K562 (cell line): Measurements from ENCODE around the gene STAT4. TPM values are rescaled to one million over a fixed set of nuclear protein-coding genes. Genes with fewer than 3 reads are reported as not detected.
A peak's percentile ranks its signal among the peaks of the same experiment; 100 is the strongest.

Experiments used
- CHD2 ChIP-seq: IDR thresholded peaks from 2 replicates; pipeline ENCODE4 v1.6.1; 2011; ENCODE audit warnings: low read depth, low read length
- HDAC1 ChIP-seq, 2 experiments: fragments of 450-650 bp; IDR thresholded peaks; 2 replicates each; pipeline ENCODE4 v1.6.1; 2016 to 2017; ENCODE audit warnings: inconsistent platforms in 1 of 2, mild to moderate bottlenecking in 1 of 2, moderate library complexity in 1 of 2
- JUND ChIP-seq, 2 experiments: IDR thresholded peaks; 2 replicates in 1 of 2; 3 replicates in 1 of 2; pipeline ENCODE4 v1.6.1; 2011; ENCODE audit warnings: borderline replicate concordance in 2 of 2, low read depth in 2 of 2, low read length in 2 of 2, improper control_type of control experiment in 1 of 2, missing biosample characterization in 1 of 2, missing genetic modification characterization in 1 of 2, missing genetic modification reagents in 1 of 2
- MAX ChIP-seq: sonication (generic); formaldehyde crosslinking; IDR thresholded peaks from 2 replicates; pipeline ENCODE4 v1.9.0; 2022; ENCODE audit warnings: mild to moderate bottlenecking, missing genetic modification reagents
- MAZ ChIP-seq, 2 experiments: fragments of 450-650 bp in 1 of 2; sonication (generic) in 1 of 2; formaldehyde crosslinking; IDR thresholded peaks in 1 of 2; conservative IDR thresholded peaks in 1 of 2; 2 replicates each; pipeline versions ENCODE4 v1.4.0 to v1.5.0; 2020; ENCODE audit warnings: mild to moderate bottlenecking in 1 of 2, missing genetic modification reagents in 1 of 2
- MNT ChIP-seq, 2 experiments: fragments of 450-650 bp; conservative IDR thresholded peaks; 2 replicates each; pipeline ENCODE4 v1.6.1; 2017; ENCODE audit warnings: mild to moderate bottlenecking in 2 of 2, moderate library complexity in 2 of 2
- POLR2H ChIP-seq: IDR thresholded peaks from 2 replicates; pipeline ENCODE4 v1.6.1; 2016; ENCODE audit warnings: missing genetic modification characterization, low read depth, mild to moderate bottlenecking, control low read depth, missing compliant biosample characterization, moderate library complexity
- SIN3B ChIP-seq: fragments of 450-650 bp; IDR thresholded peaks from 2 replicates; pipeline ENCODE4 v1.6.1; 2017; ENCODE audit warnings: low read depth, mild to moderate bottlenecking, moderate library complexity
- TBL1XR1 ChIP-seq, 2 experiments: IDR thresholded peaks; 2 replicates each; pipeline ENCODE4 v1.6.1; 2012; ENCODE audit warnings: improper control_type of control experiment in 2 of 2, low read length in 2 of 2, mild to moderate bottlenecking in 1 of 2
- TEAD4 ChIP-seq, 2 experiments: sonication (generic) in 1 of 2; formaldehyde crosslinking in 1 of 2; IDR thresholded peaks; 2 replicates each; pipeline versions ENCODE4 v1.6.1 to v1.8.0; 2012 to 2022; ENCODE audit warnings: borderline replicate concordance in 1 of 2, inconsistent platforms in 1 of 2, low read length in 1 of 2, mild to moderate bottlenecking in 1 of 2, missing genetic modification reagents in 1 of 2
- YY1 ChIP-seq, 3 experiments: IDR thresholded peaks; 2 replicates each; pipeline ENCODE4 v1.6.1; 2011; ENCODE audit warnings: low read length in 2 of 3, mild to moderate bottlenecking in 2 of 3, moderate library complexity in 2 of 3, borderline replicate concordance in 1 of 3, control low read depth in 1 of 3, low read depth in 1 of 3; ENCODE audit not compliant: insufficient read depth in 3 of 3, insufficient replicate concordance in 2 of 3, control insufficient read depth in 1 of 3, insufficient read length in 1 of 3; ENCODE audit errors: extremely low read depth in 1 of 3
- ZFX ChIP-seq: sonication (generic); formaldehyde crosslinking; IDR thresholded peaks from 2 replicates; pipeline ENCODE4 v1.8.0; 2022; ENCODE audit warnings: mild to moderate bottlenecking, missing genetic modification reagents, moderate library complexity
- ZNF766 ChIP-seq: fragments of 200-800 bp; sonication (Bioruptor generic); conservative IDR thresholded peaks from 2 replicates; pipeline ENCODE4 v1.6.1; 2016; ENCODE audit warnings: missing genetic modification characterization, missing compliant biosample characterization
- polyA plus RNA-seq, 8 experiments: library from polyadenylated mRNA; depleted of rRNA in 4 of 8; stranded (reverse) in 5 of 8; unstranded in 3 of 8; fragments of >200 nt; fragmentation: Nextera tagmentation in 2 of 8; fragmentation: Illumina TruSeq in 1 of 8; extraction: Ambion mirVana in 2 of 8; extraction: Trizol in 1 of 8; gene quantifications; 2 replicates each; pipeline versions ENCODE4 v1.2.1 to v1.2.3, GENCODE V29; 2011 to 2014; ENCODE audit warnings: inconsistent platforms in 1 of 8, missing spikeins in 1 of 8
- total RNA-seq, 7 experiments: library from RNA; depleted of rRNA in 6 of 7; stranded (reverse); fragments of >200 nt in 6 of 7; fragmentation: Illumina TruSeq in 2 of 7; extraction: Trizol in 2 of 7; gene quantifications; 2 replicates each; pipeline versions ENCODE4 v1.2.1 to v1.2.3, GENCODE V29; 2011 to 2021; ENCODE audit warnings: low replicate concordance in 1 of 7
- TF ChIP-seq, protein P1 (sequence below): sonication (generic); formaldehyde crosslinking; IDR thresholded peaks from 2 replicates; pipeline ENCODE4 v1.8.0; 2022; ENCODE audit warnings: mild to moderate bottlenecking, missing genetic modification reagents
- TF ChIP-seq, protein P2 (sequence below): fragments of 250-450 bp; sonication (Bioruptor Pico); IDR thresholded peaks from 2 replicates; pipeline ENCODE4 v1.4.0; 2020; ENCODE audit warnings: mild to moderate bottlenecking

STAT4 gene
- total and polyA plus RNA-seq, 9 of the 15 experiments (the other 6 are each of a cell fraction or from before 2014, with no cell fraction given): 0.01 to 0.06 (median 0.03) TPM; not detected in 6

GRCh38 chr2:191013932-191014652, 136.7 kb downstream of the STAT4 start, which contains the start of gene STAT1 (continued):
- TF ChIP-seq, protein P1, sequence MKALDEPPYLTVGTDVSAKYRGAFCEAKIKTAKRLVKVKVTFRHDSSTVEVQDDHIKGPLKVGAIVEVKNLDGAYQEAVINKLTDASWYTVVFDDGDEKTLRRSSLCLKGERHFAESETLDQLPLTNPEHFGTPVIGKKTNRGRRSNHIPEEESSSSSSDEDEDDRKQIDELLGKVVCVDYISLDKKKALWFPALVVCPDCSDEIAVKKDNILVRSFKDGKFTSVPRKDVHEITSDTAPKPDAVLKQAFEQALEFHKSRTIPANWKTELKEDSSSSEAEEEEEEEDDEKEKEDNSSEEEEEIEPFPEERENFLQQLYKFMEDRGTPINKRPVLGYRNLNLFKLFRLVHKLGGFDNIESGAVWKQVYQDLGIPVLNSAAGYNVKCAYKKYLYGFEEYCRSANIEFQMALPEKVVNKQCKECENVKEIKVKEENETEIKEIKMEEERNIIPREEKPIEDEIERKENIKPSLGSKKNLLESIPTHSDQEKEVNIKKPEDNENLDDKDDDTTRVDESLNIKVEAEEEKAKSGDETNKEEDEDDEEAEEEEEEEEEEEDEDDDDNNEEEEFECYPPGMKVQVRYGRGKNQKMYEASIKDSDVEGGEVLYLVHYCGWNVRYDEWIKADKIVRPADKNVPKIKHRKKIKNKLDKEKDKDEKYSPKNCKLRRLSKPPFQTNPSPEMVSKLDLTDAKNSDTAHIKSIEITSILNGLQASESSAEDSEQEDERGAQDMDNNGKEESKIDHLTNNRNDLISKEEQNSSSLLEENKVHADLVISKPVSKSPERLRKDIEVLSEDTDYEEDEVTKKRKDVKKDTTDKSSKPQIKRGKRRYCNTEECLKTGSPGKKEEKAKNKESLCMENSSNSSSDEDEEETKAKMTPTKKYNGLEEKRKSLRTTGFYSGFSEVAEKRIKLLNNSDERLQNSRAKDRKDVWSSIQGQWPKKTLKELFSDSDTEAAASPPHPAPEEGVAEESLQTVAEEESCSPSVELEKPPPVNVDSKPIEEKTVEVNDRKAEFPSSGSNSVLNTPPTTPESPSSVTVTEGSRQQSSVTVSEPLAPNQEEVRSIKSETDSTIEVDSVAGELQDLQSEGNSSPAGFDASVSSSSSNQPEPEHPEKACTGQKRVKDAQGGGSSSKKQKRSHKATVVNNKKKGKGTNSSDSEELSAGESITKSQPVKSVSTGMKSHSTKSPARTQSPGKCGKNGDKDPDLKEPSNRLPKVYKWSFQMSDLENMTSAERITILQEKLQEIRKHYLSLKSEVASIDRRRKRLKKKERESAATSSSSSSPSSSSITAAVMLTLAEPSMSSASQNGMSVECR (CRISPR knock-in tag): peak; percentile 74; the same call in 1 of the 2 replicates
- peak; percentile 49; the same call in 1 of the 2 replicates for TF ChIP-seq CHD2
- TF ChIP-seq YY1 (IDR thresholded peaks at IDR 0.05; ENCODE audit: borderline replicate concordance in 1 of 3, control insufficient read depth in 1 of 3, extremely low read depth in 1 of 3, insufficient read depth in 3 of 3, insufficient read length in 1 of 3, insufficient replicate concordance in 2 of 3, low read depth in 1 of 3, low read length in 2 of 3): peak in 1 of 3 experiments; percentile 45
- 0 out of 4 replicates have a peak, but pooled peaks of 1 of the 2 experiments have one; percentile 29 for TF ChIP-seq TBL1XR1 (IDR thresholded peaks at IDR 0.05; ENCODE audit: low read length in 2 of 2)
- peak; percentile 92 for TF ChIP-seq MAX (CRISPR knock-in tag)
- TF ChIP-seq, protein P2, sequence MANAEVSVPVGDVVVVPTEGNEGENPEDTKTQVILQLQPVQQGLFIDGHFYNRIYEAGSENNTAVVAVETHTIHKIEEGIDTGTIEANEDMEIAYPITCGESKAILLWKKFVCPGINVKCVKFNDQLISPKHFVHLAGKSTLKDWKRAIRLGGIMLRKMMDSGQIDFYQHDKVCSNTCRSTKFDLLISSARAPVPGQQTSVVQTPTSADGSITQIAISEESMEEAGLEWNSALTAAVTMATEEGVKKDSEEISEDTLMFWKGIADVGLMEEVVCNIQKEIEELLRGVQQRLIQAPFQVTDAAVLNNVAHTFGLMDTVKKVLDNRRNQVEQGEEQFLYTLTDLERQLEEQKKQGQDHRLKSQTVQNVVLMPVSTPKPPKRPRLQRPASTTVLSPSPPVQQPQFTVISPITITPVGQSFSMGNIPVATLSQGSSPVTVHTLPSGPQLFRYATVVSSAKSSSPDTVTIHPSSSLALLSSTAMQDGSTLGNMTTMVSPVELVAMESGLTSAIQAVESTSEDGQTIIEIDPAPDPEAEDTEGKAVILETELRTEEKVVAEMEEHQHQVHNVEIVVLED (CRISPR knock-in tag): peak; percentile 83
- peak; percentile 40; the same call in 1 of the 2 replicates for TF ChIP-seq ZFX (CRISPR knock-in tag)
- peak; percentile 45 for TF ChIP-seq TEAD4 (IDR thresholded peaks at IDR 0.05; ENCODE audit: low read length)
- TF ChIP-seq TEAD4 (CRISPR knock-in tag; IDR thresholded peaks at IDR 0.05; ENCODE audit: borderline replicate concordance): no peak
- TF ChIP-seq POLR2H: peak; percentile 69
- peak in 1 of 2 experiments; percentile 81; a peak in 2 of 4 replicates for TF ChIP-seq HDAC1 (IDR thresholded peaks at IDR 0.05)
- TF ChIP-seq JUND (IDR thresholded peaks at IDR 0.05; ENCODE audit: borderline replicate concordance, low read depth, low read length): peak; percentile 88
- TF ChIP-seq JUND (tag; IDR thresholded peaks at IDR 0.05; ENCODE audit: borderline replicate concordance, low read depth, low read length): no peak; the same call in 2 of the 3 replicates
- TF ChIP-seq ZNF766 (CRISPR knock-in tag): 0 out of 2 replicates have a peak, but pooled peaks have one; percentile 31
- TF ChIP-seq SIN3B: 0 out of 2 replicates have a peak, but pooled peaks have one; percentile 30
- peak; percentile 92 to 97 for TF ChIP-seq MNT (conservative IDR thresholded peaks at IDR 0.05)
- TF ChIP-seq MAZ (CRISPR knock-in tag; conservative IDR thresholded peaks at IDR 0.05 in 1 of 2, IDR thresholded peaks at IDR 0.05 in 1 of 2): peak; percentile 86 to 90
